Measurements from ENCODE around the gene UMODL1.

Gene UMODL1

DNA sequence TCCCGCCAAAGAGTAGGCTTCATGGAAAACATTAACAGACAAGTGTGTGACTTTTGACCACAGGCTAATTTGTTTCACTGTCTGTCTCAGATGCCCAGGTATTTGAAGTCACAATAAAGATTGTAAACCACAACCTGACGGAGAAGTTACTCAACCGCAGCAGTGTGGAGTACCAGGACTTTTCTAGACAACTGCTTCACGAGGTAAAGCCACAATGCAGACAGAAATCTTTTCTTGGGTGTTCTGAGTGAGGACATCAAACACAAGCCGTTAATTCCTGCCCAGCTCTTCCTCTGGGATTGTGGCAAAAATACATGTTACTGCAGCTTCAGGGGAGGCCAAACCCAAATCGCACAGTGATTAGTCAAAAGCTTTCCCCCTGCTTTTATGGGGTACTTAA is 31.0 kb downstream of the UMODL1 start:
- TF ChIP-seq, protein P1, sequence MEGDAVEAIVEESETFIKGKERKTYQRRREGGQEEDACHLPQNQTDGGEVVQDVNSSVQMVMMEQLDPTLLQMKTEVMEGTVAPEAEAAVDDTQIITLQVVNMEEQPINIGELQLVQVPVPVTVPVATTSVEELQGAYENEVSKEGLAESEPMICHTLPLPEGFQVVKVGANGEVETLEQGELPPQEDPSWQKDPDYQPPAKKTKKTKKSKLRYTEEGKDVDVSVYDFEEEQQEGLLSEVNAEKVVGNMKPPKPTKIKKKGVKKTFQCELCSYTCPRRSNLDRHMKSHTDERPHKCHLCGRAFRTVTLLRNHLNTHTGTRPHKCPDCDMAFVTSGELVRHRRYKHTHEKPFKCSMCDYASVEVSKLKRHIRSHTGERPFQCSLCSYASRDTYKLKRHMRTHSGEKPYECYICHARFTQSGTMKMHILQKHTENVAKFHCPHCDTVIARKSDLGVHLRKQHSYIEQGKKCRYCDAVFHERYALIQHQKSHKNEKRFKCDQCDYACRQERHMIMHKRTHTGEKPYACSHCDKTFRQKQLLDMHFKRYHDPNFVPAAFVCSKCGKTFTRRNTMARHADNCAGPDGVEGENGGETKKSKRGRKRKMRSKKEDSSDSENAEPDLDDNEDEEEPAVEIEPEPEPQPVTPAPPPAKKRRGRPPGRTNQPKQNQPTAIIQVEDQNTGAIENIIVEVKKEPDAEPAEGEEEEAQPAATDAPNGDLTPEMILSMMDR (IDR thresholded peaks at IDR 0.05; ENCODE audit: low read depth, low read length), result no peak
- H3K4me3 ChIP-seq (ENCODE audit: low read depth, low read length), result no peak overlapping the region

DNA sequence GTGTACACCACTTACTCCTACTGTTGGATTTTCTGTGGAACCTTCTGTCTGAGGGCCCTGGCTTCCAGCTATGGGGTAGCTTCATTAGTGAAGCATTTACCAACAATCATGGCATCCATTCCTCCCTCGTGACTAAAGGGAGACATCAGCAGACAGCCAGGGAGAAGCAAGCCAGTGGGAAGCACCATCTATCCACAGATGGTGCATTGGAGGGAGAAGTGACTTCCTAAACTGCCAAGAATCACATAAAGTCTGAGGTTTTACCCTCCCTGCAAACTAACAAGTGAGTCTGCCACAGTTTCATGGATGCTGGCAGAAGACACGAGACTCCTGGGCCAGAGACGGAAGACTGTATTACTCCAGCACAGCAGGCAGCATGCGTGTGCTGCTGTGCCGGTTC is 31.4 kb downstream of the UMODL1 start:
- no peak overlapping the region for H3K4me3 ChIP-seq (ENCODE audit: low read depth, low read length)
- TF ChIP-seq, protein P1 (IDR thresholded peaks at IDR 0.05; ENCODE audit: low read depth, low read length), result no peak

DNA sequence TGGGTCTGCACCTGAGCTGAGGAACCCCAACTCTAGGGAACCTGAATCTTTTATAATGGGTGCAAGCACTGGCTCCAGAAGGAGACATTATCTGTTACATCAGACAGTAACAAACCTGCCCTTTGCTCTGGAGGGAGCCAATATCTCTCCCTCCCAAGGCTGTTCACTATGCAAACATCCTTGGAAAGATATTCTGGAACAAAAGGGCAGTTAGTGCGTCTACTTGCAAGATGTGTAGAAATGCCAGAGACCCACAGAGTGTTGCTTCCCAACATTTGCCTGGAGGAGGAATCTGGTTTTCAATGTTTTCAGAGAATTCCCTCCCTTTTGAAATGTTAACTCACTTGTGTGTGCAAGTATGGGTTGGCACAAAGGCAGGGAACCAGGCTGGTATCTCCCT is 31.9 kb downstream of the UMODL1 start:
- H3K4me3 ChIP-seq (ENCODE audit: low read depth, low read length), result no peak overlapping the region
- TF ChIP-seq, protein P1 (IDR thresholded peaks at IDR 0.05; ENCODE audit: low read depth, low read length), result no peak

DNA sequence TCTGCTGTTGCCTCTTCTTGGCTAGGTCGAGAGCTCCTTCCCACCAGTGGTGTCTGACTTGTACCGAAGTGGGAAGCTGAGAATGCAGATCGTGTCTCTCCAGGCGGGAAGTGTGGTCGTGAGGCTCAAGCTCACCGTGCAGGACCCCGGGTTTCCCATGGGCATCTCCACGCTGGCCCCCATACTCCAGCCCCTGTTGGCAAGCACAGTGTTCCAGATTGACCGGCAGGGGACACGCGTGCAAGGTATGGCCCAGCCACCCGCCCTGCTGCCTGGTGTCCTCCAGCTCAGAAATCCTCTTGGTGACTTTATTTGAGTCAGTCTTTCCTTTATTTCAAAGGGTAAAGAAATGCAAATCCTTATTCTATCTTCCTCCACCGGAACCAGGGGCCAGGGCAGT is 32.7 kb downstream of the UMODL1 start:
- TF ChIP-seq, protein P1 (IDR thresholded peaks at IDR 0.05; ENCODE audit: low read depth, low read length), result no peak
- no peak overlapping the region for H3K4me3 ChIP-seq (ENCODE audit: low read depth, low read length)

DNA sequence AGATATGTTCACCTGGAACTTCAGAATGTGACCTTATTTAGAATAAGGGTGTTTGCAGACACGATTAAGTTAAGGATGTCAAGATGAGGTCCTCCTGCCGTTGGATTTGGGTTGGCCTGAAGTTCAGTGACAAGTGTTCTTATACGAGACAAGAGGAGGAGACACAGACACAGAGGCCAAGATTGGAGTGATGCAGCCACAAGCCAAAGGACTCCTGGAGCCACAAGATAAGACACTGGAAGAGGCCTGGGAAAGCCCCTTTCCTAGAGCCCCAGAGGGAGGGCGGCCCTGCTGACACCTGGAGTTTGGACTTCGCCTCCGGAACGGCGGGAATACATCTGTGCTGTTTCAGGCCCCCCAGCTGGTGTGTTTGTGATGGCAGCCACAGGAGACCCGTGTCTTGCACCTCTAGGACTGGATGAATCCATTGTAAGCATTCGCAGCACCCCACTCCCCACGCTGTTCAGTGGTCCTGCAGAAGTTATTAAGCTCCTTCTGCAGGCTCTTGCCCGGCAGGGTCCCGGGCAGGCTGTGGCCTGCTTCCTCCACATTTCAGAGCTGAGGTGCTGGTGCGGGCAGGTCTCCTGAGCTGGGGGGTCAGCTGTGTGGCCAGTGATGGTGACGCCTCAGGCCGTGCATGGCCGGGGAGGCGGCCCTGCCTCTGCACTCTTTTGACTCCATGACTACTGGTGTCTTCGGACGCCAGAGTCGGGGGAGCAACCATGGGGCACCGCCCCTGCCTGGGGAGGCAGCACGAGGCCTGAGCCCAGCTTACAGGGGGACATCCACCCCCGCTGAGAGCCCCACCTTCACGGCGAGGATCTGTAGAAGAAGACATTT is 34.6 kb downstream of the UMODL1 start:
- no peak overlapping the region for H3K4me3 ChIP-seq (ENCODE audit: low read depth, low read length)
- TF ChIP-seq, protein P1 (IDR thresholded peaks at IDR 0.05; ENCODE audit: low read depth, low read length), result no peak

DNA sequence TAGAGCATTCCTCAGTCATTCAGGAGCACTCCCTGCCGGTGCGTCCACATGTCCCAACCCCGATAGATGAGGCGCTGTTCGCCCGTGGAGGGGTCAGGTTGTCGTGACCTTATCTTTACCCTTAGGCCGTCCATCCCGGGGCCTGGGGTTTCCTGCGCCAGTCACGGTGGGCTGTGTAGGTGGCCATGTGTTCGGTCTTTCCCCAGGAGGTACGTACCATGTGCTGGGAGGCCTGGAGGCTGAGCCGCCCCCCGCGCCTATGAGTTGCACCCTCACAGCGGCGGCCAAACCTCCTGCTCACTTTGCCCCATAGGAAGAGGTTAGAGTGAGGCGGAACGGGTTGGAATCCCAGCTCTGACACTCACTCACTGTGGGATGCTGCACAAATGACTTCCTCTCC is 35.3 kb downstream of the UMODL1 start:
- no peak overlapping the region for H3K4me3 ChIP-seq (ENCODE audit: low read depth, low read length)
- TF ChIP-seq, protein P1 (IDR thresholded peaks at IDR 0.05; ENCODE audit: low read depth, low read length), result no peak

DNA sequence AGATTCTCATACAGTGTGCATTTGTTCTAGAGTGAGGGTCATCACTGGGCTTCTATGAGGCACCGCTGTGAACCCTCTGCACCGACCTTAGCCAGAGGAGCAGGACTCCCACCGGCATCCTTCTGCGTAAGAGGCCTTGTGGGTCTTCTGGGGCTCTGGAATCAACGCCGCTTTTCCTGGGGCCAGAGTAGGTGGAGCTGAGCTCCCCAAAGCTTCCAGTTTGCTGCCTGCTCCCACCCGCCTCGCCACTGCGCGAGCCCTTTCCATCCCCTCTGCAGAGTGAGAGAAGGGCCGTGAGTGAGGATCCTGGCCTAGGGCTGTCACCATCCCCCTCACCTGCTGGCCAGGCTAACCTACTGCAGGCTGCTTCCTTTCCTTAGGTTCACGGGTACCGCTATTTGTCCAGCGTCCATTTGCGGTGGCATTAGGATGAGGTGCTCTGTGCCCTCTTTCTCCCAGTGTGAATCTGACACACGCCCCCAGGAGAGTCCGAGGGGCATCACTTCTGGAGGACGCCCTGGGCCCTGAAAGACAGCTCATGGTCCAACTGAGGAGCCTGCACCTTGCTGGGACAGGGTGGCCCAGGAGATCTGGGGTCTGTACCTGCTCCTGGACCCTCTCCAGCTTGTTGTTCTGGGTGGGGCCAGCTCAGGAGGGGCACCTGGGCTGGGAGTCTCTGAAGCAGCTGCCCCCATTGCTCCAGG is 36.2 kb downstream of the UMODL1 start:
- no peak overlapping the region for H3K4me3 ChIP-seq (ENCODE audit: low read depth, low read length)
- TF ChIP-seq, protein P1 (IDR thresholded peaks at IDR 0.05; ENCODE audit: low read depth, low read length), result no peak
